GM10847 (cell line): ENCODE data around the gene SPDEF.

Experiments used
- POLR2A ChIP-seq: IDR thresholded peaks from 2 replicates; pipeline ENCODE4 v1.6.1; 2011; ENCODE audit not compliant: insufficient read length; ENCODE audit errors: extremely low read depth

The SPDEF gene

GRCh38 chr6:34556031-34556471, at the start of gene SPDEF:
Gene SPDEF, minus strand, starts transcription at chr6:34556329. Its CDS starts 11,874 bp downstream, at chr6:34544455.
- TF ChIP-seq POLR2A: no peak

GRCh38 chr6:34603707-34604106, 47.6 kb upstream of the SPDEF start:
- TF ChIP-seq POLR2A: no peak

GRCh38 chr6:34602318-34603111, 46.4 kb upstream of the SPDEF start:
- TF ChIP-seq POLR2A: no peak

GRCh38 chr6:34601706-34602105, 45.6 kb upstream of the SPDEF start:
- no peak for TF ChIP-seq POLR2A

GRCh38 chr6:34600796-34601195, 44.7 kb upstream of the SPDEF start:
- TF ChIP-seq POLR2A: no peak

- TF ChIP-seq POLR2A: no peak
These were observed 44.0 kb upstream of the SPDEF start for GRCh38 chr6:34600101-34600500.

- TF ChIP-seq POLR2A: no peak
These were observed 42.6 kb upstream of the SPDEF start for GRCh38 chr6:34598712-34599111.

GRCh38 chr6:34597605-34598353, 41.6 kb upstream of the SPDEF start:
- no peak for TF ChIP-seq POLR2A

GRCh38 chr6:34596798-34597197, 40.7 kb upstream of the SPDEF start:
- TF ChIP-seq POLR2A: no peak

- no peak for TF ChIP-seq POLR2A
These were observed 39.4 kb upstream of the SPDEF start for GRCh38 chr6:34595332-34596184.

GRCh38 chr6:34593701-34594100, 37.6 kb upstream of the SPDEF start:
- TF ChIP-seq POLR2A: no peak

GRCh38 chr6:34592208-34592952, 36.3 kb upstream of the SPDEF start:
- TF ChIP-seq POLR2A: no peak

GRCh38 chr6:34589691-34590090, 33.6 kb upstream of the SPDEF start:
- TF ChIP-seq POLR2A: no peak

GRCh38 chr6:34589140-34589539, 33.0 kb upstream of the SPDEF start:
- no peak for TF ChIP-seq POLR2A

GRCh38 chr6:34587851-34588250, 31.7 kb upstream of the SPDEF start:
- no peak for TF ChIP-seq POLR2A
